DND-41 (cell line): ENCODE results near the gene GRK1.

Source experiments
- EZH2 ChIP-seq: IDR thresholded peaks from 3 replicates; pipeline ENCODE4 v1.6.1; 2012; ENCODE audit warnings: borderline replicate concordance, low read depth, mild to moderate bottlenecking, moderate library complexity, low read length, inconsistent platforms; ENCODE audit not compliant: severe bottlenecking
- TF ChIP-seq, protein P1 (sequence below): IDR thresholded peaks from 2 replicates; pipeline ENCODE4 v1.5.1; 2012; ENCODE audit warnings: borderline replicate concordance, low read length, moderate library complexity, mild to moderate bottlenecking; ENCODE audit not compliant: poor library complexity, severe bottlenecking; ENCODE audit errors: extremely low read depth

DNA sequence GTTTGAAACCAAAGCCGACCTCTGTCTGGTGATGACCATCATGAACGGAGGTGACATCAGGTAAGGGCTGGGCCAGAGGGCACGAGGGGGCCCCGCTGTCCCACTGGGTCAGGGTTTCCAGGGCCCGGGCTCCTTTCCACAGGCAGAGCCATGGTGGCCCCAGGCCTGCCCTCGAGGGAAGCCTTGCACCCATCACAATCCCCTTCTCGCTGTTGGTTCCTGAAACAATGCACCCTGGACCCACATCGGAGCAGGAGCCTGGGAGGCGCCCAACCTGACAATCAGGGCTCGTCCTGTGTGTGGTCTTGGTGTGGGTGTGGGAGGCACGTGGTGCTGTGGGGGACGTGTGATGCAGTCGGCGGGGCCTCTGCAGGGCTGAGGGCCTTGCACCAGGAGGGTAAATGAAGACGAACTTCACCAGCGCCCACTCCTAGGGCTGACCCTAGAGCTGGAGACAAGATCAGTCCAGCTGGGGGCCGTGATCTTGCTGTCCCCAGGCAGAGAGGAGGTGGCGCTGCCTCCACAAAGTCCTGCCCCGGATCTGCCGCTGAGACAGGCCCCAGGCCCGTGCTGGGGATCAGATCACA lies 2.8 kb downstream of the GRK1 start:
- TF ChIP-seq, protein P1, sequence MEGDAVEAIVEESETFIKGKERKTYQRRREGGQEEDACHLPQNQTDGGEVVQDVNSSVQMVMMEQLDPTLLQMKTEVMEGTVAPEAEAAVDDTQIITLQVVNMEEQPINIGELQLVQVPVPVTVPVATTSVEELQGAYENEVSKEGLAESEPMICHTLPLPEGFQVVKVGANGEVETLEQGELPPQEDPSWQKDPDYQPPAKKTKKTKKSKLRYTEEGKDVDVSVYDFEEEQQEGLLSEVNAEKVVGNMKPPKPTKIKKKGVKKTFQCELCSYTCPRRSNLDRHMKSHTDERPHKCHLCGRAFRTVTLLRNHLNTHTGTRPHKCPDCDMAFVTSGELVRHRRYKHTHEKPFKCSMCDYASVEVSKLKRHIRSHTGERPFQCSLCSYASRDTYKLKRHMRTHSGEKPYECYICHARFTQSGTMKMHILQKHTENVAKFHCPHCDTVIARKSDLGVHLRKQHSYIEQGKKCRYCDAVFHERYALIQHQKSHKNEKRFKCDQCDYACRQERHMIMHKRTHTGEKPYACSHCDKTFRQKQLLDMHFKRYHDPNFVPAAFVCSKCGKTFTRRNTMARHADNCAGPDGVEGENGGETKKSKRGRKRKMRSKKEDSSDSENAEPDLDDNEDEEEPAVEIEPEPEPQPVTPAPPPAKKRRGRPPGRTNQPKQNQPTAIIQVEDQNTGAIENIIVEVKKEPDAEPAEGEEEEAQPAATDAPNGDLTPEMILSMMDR, result no peak
- TF ChIP-seq EZH2, result no peak
